Ammon's horn (tissue), 1 donor: Measurements from ENCODE around the gene TFEB.
A peak's percentile ranks its signal among the peaks of the same experiment; 100 is the strongest.

Experiments
- DNase-seq: peaks from one replicate; pipeline ENCODE4 v3.0.0-alpha.2; 2016; ENCODE audit warnings: low spot score

Gene TFEB

DNA sequence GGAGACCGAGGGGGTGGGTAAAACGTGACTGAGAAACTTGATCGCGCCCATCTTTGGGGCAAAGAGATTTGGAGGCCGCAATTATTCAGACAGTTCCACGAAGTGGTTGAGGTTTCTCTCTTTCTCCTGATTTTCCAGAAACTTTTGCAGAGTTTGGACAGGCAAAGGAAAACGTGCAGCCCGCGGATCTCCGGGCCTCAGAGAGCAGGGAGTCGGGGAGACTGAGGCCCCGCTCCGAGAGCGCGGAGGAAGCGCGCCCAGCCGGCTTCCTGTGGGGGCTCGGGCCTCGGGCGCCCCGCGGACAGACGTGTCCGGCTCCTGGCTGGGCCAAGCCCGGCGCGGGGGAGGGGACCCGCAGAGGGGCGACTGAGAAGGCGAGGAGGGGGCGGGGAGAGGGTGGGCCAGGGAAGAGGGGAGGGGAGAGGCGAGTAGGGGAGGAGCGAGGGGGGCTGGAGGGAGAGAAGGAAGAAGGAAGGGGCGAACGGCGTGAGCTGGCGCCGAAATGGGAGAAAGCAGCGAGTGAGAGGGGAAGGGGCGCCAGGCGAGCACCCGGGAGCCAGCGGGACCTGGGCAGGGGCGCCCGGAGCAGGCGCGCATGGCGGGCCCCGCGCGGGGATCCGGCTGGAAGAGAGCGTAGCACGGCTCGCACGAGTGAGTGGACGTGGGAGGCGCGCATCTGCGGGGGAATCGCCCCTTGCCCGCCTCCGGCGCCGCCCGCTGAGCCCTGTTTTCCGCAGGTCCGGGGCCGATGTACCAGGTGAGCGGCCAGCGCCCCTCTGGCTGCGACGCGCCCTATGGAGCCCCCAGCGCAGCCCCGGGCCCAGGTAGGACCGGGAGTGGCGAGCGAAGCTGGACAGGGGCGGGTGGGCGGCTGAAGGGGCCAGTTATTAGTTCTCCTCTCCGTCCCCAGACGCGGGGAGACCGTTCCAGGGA is 97.1 kb downstream of the TFEB start, which contains the start of gene MDFI:
Gene MDFI, plus strand, starts transcription at position 467 of the 933 bp plus-strand sequence. Its CDS starts 282 bp downstream, at position 749.
- DNase-seq: no peak

DNA sequence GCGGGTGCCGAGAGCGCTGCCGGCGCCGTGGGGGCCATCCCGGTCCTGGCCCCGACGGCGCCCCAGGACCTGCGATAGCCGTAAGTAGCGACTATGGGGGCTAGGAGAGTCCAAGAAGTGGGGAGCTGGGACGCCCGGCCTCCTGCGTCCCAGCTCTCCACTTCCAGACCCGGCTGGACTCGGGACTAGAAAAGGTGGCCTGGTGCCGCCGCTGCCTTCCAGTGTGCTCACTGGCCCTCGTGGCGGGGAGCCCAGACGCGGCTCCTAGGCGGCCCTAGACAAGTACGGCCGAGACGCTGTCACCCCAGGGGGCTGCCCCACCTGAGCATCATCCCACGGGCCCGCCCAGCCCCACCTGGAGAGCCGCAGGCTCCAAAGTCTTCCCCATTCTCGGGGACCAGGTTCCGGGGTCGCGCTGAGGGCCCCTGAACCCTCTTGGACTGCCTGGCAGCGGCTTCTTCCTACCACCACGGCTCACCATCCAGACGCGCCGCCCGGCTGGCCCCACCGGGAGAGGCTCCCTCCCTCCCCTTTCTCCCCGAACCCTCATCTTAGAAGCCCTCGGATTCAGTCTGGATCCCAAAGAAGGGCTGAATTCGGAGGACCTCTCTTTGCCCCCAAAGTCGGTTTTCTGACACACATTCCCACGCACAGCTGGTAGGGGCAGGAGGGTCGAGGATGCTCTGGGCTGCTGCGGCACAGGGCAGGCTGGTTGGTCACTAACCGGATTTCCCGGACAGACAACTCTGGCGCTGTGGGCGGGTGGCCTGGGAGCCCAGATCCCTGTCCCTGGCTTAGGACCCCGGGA is 98.0 kb downstream of the TFEB start:
- DNase-seq: no peak

DNA sequence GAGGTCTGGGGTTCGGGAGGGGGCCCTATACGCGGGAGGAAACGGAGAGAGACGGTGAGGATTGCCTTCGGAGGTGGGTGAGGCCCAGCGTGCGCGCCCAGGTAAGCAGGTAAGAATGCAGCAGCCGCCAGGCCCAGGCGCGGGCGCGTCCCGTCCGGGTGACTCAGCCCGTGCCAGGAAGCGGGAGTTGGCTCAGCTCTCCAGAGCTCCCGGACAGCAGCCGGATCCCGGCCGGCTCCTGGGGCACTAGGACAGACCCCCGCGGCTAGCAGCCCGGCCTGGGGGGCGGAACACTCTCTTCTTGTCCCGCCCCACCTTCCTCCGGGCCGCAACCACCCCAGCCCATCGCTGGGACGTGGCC is 98.6 kb downstream of the TFEB start:
- DNase-seq: no peak

DNA sequence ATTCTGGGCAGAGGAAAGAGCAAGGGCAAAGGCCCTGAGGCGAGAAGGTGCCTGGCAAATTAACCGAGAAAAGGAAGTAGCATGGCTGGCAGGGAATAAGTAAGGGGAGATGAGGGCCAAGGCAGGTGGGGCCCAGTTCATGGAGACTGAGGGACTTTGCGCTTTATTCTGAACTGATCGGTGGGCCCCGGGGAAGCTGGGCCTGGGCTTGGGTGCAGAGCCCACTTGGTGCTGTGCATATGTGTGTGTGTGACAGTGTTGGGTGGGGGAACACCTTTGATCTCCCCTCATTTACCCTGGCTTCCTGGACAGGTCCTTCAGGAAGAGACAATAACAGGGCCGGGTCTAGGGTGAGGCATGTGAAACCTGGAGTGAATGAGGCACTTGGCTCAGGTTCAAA is 100.0 kb downstream of the TFEB start:
- no peak for DNase-seq

DNA sequence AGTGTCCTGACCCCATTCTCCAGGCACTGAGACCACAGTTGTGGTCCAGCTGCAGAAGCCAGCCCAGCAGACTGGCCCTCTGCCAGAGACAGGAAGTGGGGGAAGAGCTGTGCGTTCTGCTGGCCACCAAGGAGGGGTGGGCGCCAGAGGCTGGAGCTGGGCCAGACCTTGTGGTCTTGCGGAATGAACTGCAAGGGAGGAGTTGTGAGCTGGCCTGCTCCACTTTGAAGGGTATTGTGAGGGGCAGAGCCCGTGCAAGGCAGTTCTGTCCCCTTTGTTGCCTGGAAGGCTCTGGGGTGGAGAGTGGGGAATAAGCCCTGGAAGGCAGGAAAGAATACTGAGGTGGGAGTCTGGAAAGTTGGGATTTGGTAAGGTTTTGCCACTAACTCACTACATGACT is 100.8 kb downstream of the TFEB start:
- peak; percentile 34 for DNase-seq
